Karpas-422 (cell line): ENCODE results near the gene AVP. TPM values are rescaled to one million over a fixed set of nuclear protein-coding genes. Genes with fewer than 3 reads are reported as not detected.

ENCODE experiments used
- DNase-seq: peaks from one replicate; pipeline ENCODE4 v3.0.0-alpha.2; 2015
- H2AFZ ChIP-seq: fragments of 200-600 bp; sonication (generic); 2 replicates; pipeline ENCODE4 v1.6.1; 2014; ENCODE audit warnings: antibody characterized with exemption, low read length, mixed read lengths
- H3K27ac ChIP-seq: fragments of 200-600 bp; sonication (generic); 2 replicates; pipeline ENCODE4 v1.5.1; 2014; ENCODE audit warnings: mild to moderate bottlenecking, low read length, moderate library complexity
- H3K27me3 ChIP-seq: fragments of 200-600 bp; sonication (generic); 2 replicates; pipeline ENCODE4 v1.6.1; 2014; ENCODE audit warnings: low read length, mixed read lengths
- H3K36me3 ChIP-seq: fragments of 200-600 bp; sonication (generic); 2 replicates; pipeline ENCODE4 v1.6.1; 2014; ENCODE audit warnings: low read length, mixed read lengths; ENCODE audit not compliant: insufficient read depth
- H3K4me1 ChIP-seq: fragments of 200-600 bp; sonication (generic); 2 replicates; pipeline ENCODE4 v1.6.1; 2014; ENCODE audit warnings: mild to moderate bottlenecking, low read length, mixed read lengths
- H3K4me2 ChIP-seq: fragments of 200-600 bp; sonication (generic); 2 replicates; pipeline ENCODE4 v1.6.1; 2014; ENCODE audit warnings: low read length, low read depth, mild to moderate bottlenecking; ENCODE audit not compliant: poor library complexity, severe bottlenecking
- H3K4me3 ChIP-seq: fragments of 200-600 bp; sonication (generic); 2 replicates; pipeline ENCODE4 v1.5.1; 2014; ENCODE audit warnings: mild to moderate bottlenecking, antibody characterized with exemption, low read length, mixed read lengths
- H3K79me2 ChIP-seq: fragments of 200-600 bp; sonication (generic); 2 replicates; pipeline ENCODE4 v1.6.1; 2014; ENCODE audit warnings: mild to moderate bottlenecking, low read length, mixed read lengths
- H3K9ac ChIP-seq: fragments of 200-600 bp; sonication (generic); 2 replicates; pipeline ENCODE4 v1.6.0; 2014; ENCODE audit warnings: low read length
- H3K9me2 ChIP-seq: fragments of 200-600 bp; sonication (generic), shearing (Covaris generic); replicated peaks from 2 replicates; pipeline ENCODE4 v1.6.0; 2014; ENCODE audit warnings: mild to moderate bottlenecking, low read length, moderate library complexity; ENCODE audit not compliant: insufficient read depth
- H3K9me3 ChIP-seq: fragments of 300-700, 200-600 bp; sonication (generic); 2 replicates; pipeline ENCODE4 v1.6.1; 2014; ENCODE audit warnings: low read length, mixed read lengths
- H4K20me1 ChIP-seq: fragments of 200-600 bp; sonication (generic); 2 replicates; pipeline ENCODE4 v1.6.1; 2014; ENCODE audit warnings: mild to moderate bottlenecking, antibody characterized with exemption, low read length, low read depth; ENCODE audit not compliant: insufficient read depth
- total RNA-seq: library from RNA; depleted of rRNA; stranded (reverse); fragments of >200 nt; shearing (Covaris generic); gene quantifications from 2 replicates; pipeline ENCODE4 v1.2.3, GENCODE V29; 2014; ENCODE audit warnings: low replicate concordance

AVP gene
- total RNA-seq, 1 experiment from 2014 or later: not detected

DNA sequence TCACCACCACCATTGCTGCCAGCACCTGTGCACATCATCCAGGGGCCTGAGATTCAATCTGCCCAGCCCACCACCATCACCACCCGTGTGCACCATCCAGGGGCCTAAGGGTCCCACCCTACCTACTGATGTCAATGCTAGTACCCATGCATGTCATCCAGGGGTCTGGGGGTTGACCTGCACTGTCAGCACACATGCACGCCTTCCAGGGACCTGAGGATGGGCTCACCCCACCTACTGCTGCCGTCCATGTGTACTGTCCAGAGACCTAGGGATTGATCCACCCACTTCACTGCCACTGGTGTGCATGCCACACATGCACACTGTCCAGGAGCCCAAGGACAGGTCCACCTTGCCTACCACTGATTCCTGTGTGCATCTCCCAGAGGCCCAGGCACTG lies 25.0 kb downstream of the AVP start:
- H3K9me2 ChIP-seq: no peaks in the 10 kb centered on the region
- H2AFZ ChIP-seq: no peak overlapping the region
- no peaks in the 10 kb centered on the region for H3K4me1 ChIP-seq
- no peak overlapping the region for H3K27ac ChIP-seq
- H3K4me3 ChIP-seq: no peak overlapping the region
- no peak overlapping the region for H3K4me2 ChIP-seq
- H3K9me3 ChIP-seq: no peaks in the 10 kb centered on the region
- no peaks in the 10 kb centered on the region for H3K79me2 ChIP-seq
- H3K36me3 ChIP-seq: no peaks in the 10 kb centered on the region
- H4K20me1 ChIP-seq: no peaks in the 10 kb centered on the region
- no peak for DNase-seq
- H3K27me3 ChIP-seq: no peaks in the 10 kb centered on the region
- no peak overlapping the region for H3K9ac ChIP-seq

DNA sequence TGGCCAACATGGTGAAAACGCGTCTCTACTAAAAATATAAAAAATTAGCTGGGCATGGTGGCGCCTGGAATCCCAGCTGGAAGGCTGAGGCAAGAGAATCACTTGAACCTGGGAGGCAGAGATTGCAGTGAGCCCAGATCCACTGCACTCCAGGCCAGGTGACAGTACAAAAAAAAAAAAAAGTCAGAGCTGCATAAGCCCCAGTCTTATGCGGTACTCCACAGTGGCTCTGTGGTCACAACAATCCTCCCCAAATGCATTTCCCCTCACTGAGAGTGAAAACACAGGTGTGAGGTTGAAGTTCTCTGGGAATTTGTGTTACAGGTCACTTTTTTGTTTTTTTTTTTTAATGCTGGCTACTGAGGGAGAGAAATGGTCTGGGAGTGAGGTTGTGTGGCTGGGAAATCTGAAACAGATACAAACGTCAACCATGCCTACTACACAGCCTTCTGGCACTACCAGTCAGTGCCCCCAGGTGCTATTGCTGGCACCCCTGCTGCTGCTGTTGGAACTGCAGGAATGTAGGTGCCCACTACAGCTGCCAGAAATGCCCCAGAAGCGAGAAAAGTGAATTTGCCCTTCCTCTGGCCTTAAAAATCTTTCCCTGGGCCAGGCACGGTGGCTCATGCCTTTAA lies 33.0 kb downstream of the AVP start:
- H3K4me1 ChIP-seq: peaks cover 10% of the 10 kb centered on the region
- no peak overlapping the region for H3K4me2 ChIP-seq
- 0 out of 2 replicates have a peak, but pooled peaks cover 9% of the 10 kb centered on the region for H4K20me1 ChIP-seq
- H3K9ac ChIP-seq: no peak overlapping the region
- no peaks in the 10 kb centered on the region for H3K27me3 ChIP-seq
- peaks cover 14% of the 10 kb centered on the region for H3K79me2 ChIP-seq
- no peak overlapping the region for H3K4me3 ChIP-seq
- no peak overlapping the region for H3K27ac ChIP-seq
- H3K36me3 ChIP-seq: peaks cover 25% of the 10 kb centered on the region
- no peaks in the 10 kb centered on the region for H3K9me3 ChIP-seq
- H2AFZ ChIP-seq: no peak overlapping the region
- no peaks in the 10 kb centered on the region for H3K9me2 ChIP-seq
- DNase-seq: peak; percentile 52

DNA sequence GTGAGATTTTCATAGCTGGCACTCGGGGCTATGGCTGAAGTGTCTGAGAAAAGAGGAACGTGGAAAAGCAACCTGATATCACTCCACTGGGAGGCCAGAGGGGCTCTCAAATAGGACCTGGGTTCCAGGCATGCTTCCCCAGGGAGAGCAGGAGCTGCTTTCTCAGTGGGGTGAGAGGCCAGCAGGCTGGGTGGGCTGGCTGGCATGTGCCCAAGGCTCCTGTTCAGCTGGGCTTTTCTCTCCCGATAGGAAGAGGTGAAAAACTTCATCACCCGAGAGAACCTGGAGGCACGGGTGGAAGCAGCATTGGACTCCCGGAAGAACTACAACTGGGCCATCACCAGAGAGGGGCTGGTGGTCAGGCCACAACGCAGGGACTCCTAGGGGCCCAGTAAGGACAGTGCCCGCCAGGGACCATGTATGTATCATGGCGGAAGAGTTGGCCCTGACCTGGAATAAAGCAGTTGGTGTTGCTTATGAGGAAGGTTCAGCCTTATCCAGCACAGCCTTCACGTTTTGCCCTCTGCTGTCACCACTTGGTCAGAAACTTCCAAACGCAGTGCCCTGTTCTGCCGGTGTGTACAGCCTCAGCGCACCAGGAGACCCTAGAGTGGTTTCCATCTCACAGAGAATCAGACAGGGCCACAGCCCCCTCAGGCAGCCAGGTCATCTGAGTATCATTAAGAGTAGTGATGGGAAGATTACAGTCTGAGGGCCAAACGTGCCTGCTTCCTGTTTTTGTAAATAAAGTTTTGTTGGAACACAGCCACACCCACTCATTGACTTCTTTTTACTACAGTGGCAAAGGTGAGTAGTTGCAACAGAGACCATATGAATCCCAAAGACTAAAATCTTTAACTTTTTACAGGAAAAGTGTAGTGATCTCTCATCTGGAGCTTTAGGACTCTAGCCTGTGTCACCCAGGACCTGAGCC lies 36.8 kb downstream of the AVP start:
- peaks cover 31% of the 10 kb centered on the region for H3K4me1 ChIP-seq
- H2AFZ ChIP-seq: no peak overlapping the region
- no peaks in the 10 kb centered on the region for H3K27me3 ChIP-seq
- no peaks in the 10 kb centered on the region for H3K9me2 ChIP-seq
- H3K36me3 ChIP-seq: peaks cover 25% of the 10 kb centered on the region
- 0 out of 2 replicates have a peak, but pooled peaks cover 9% of the 10 kb centered on the region for H4K20me1 ChIP-seq
- peak overlapping the region; percentile 88 for H3K4me3 ChIP-seq
- peaks cover 20% of the 10 kb centered on the region for H3K79me2 ChIP-seq
- H3K9ac ChIP-seq: peak overlapping the region; percentile 49; the same call in 1 of the 2 replicates
- H3K27ac ChIP-seq: peak overlapping the region; percentile 31; the same call in 1 of the 2 replicates
- H3K9me3 ChIP-seq: no peaks in the 10 kb centered on the region
- peak overlapping the region; percentile 98 for H3K4me2 ChIP-seq
- no peak for DNase-seq

DNA sequence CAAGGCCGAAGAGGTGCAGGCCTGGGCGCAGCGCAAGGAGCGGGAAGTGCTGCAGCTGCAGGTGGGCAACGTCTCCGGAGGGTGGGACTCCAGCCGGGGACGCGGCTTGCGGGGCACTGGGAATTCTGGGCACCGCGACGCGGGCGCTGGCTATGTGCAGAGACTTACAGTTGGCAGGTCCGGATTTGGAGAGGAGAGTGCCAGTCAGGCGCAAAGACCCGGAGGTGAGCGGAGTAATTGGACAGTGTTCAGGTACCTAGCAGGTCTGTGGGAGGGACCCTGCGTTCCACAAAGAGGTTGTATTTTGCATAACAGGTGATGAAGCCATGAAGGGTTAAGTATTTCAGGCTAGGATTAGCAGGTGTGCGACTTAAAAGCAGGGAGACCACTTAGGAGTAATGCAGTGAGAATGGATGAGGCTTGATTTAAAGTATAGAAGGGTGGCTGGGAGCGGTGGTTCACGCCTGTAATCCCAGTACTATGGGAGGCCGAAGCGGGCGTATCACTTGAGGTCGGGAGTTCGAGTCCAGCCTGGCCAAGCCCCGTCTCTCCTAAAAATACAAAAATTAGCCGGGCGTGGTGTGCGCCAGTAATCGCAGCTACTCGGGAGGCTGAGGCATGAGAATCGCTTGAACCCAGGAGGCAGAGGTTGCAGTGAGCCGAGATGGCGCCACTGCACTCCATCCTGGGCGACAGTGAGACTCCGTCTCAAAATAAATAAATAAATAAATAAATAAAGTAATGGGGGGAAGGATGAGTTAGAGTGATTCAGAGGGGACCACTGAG lies 37.7 kb downstream of the AVP start:
- Histone ChIP-seq H3K9ac (peak overlapping the region; percentile 86), H3K27ac (peak overlapping the region; percentile 93), H3K9me2 (no peaks in the 10 kb centered on the region), H3K9me3 (no peaks in the 10 kb centered on the region), H3K79me2 (peaks cover 20% of the 10 kb centered on the region), H3K27me3 (no peaks in the 10 kb centered on the region), H3K4me3 (peak overlapping the region; percentile 88), H3K4me1 (peaks cover 31% of the 10 kb centered on the region), H4K20me1 (0 out of 2 replicates have a peak, but pooled peaks cover 9% of the 10 kb centered on the region), H3K36me3 (peaks cover 25% of the 10 kb centered on the region), H2AFZ (no peak overlapping the region), H3K4me2 (peak overlapping the region; percentile 98)
- peak; percentile 69 for DNase-seq

DNA sequence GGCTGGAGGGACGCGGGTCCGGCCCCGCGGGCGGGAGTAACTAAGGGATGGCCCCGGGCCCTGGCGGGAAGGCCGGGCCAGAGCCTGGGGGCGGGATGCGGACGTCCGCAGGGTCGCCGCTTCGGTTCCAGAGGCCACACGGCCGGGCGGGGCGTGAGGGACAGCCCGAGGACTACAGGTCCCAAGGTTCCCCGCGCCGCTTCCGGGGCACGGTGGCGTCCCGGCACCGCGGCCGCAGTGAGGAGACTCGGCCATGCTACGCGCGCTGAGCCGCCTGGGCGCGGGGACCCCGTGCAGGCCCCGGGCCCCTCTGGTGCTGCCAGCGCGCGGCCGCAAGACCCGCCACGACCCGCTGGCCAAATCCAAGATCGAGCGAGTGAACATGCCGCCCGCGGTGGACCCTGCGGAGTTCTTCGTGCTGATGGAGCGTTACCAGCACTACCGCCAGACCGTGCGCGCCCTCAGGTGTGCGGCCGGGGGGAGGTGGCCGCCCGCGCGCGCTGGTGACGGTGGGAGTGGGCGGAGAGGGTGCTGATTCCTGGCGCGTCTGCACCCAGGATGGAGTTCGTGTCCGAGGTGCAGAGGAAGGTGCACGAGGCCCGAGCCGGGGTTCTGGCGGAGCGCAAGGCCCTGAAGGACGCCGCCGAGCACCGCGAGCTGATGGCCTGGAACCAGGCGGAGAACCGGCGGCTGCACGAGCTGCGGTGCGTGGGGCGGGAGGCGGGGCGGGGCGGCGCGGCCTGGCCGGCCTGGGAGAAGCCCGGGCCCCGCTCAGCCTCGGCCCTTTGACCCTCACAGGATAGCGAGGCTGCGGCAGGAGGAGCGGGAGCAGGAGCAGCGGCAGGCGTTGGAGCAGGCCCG lies 38.5 kb downstream of the AVP start, which contains the start of gene MRPS26:
Gene MRPS26, plus strand, starts transcription at position 237 of the 861 bp plus-strand sequence. Its CDS starts 17 bp downstream, at position 254.
- Histone ChIP-seq H4K20me1 (0 out of 2 replicates have a peak, but pooled peaks cover 9% of the 10 kb centered on the region), H3K27ac (peak within 1 kb of the TSS; percentile 93), H3K36me3 (peaks cover 25% of the 10 kb centered on the region), H3K27me3 (no peaks in the 10 kb centered on the region), H3K79me2 (peaks cover 20% of the 10 kb centered on the region), H3K4me2 (peak within 1 kb of the TSS; percentile 98), H3K9ac (peak within 1 kb of the TSS; percentile 86), H2AFZ (peak within 1 kb of the TSS; percentile 83; the same call in 1 of the 2 replicates), H3K4me3 (peak within 1 kb of the TSS; percentile 88), H3K9me3 (no peaks in the 10 kb centered on the region), H3K4me1 (peaks cover 31% of the 10 kb centered on the region), H3K9me2 (no peaks in the 10 kb centered on the region)
- peak; percentile 95 for DNase-seq

DNA sequence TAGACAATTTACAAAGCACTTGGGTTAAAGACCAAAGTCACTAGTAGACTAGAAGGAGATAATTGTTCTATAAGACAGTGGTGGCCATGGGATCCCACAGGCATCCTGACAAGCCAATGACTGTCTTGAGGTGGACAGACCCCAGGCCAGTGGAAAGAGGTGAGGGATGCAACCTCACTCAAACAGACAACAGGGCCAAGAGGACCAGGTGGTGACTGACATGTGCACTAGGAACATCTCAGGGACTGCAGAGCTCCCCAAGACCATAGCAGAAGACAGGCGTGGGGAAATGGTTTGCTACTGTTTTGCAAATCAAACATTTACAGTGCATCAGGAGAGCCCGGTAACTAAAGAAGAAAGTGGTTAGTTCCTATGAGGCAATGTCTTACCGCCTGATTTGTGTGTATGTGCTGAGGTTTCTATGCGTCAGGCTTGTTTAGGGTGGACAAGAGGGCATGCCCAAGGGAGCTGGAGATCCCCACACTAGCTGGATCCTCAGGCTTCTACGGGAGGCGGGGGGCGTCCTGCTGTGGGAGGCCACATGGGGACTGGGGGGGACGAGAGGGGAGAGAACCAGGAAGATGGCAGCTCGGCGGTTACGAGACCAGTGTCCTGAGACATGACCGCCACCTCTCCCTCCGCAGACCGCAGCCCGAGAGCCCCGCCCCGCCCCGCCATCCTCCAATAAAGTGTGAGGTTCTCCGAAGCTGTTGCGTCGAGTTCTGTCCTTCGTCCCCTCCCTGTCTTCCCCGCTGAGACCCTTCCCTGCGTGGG lies 39.3 kb downstream of the AVP start:
- H3K4me2 ChIP-seq: peak overlapping the region; percentile 98
- DNase-seq: peak; percentile 90
- H3K27me3 ChIP-seq: no peaks in the 10 kb centered on the region
- H4K20me1 ChIP-seq: 0 out of 2 replicates have a peak, but pooled peaks cover 9% of the 10 kb centered on the region
- H3K36me3 ChIP-seq: peaks cover 25% of the 10 kb centered on the region
- peak overlapping the region; percentile 83; the same call in 1 of the 2 replicates for H2AFZ ChIP-seq
- H3K4me3 ChIP-seq: peak overlapping the region; percentile 88
- H3K4me1 ChIP-seq: peaks cover 31% of the 10 kb centered on the region
- H3K79me2 ChIP-seq: peaks cover 20% of the 10 kb centered on the region
- H3K9ac ChIP-seq: peak overlapping the region; percentile 86
- H3K9me2 ChIP-seq: no peaks in the 10 kb centered on the region
- H3K27ac ChIP-seq: peak overlapping the region; percentile 93
- no peaks in the 10 kb centered on the region for H3K9me3 ChIP-seq
